HepG2 (cell line): ENCODE measurements around the gene OLR1. TPM values are rescaled to one million over a fixed set of nuclear protein-coding genes. Genes with fewer than 3 reads are reported as not detected.
A peak's percentile ranks its signal among the peaks of the same experiment; 100 is the strongest.

Source experiments
- AKNA ChIP-seq: sonication (generic); formaldehyde crosslinking; IDR thresholded peaks from 2 replicates; pipeline ENCODE4 v1.4.0; 2020; ENCODE audit warnings: missing genetic modification reagents, borderline replicate concordance
- DZIP1 ChIP-seq: sonication (generic); formaldehyde crosslinking; IDR thresholded peaks from 2 replicates; pipeline ENCODE4 v1.5.0; 2020; ENCODE audit warnings: mild to moderate bottlenecking, missing genetic modification reagents
- HOXA9 ChIP-seq: sonication (generic); formaldehyde crosslinking; IDR thresholded peaks from 2 replicates; pipeline ENCODE4 v1.8.1; 2022; ENCODE audit warnings: missing genetic modification reagents, mild to moderate bottlenecking, moderate library complexity, borderline replicate concordance
- MAFF ChIP-seq: IDR thresholded peaks from 2 replicates; pipeline ENCODE4 v1.6.1; 2011; ENCODE audit warnings: low read depth, low read length, improper control_type of control experiment
- MTERF4 ChIP-seq: sonication (generic); formaldehyde crosslinking; IDR thresholded peaks from 2 replicates; pipeline ENCODE4 v1.8.0; 2023; ENCODE audit warnings: mild to moderate bottlenecking, missing genetic modification reagents
- RBM39 ChIP-seq: fragments of 200-400 bp; formaldehyde crosslinking; IDR thresholded peaks from one replicate; pipeline ENCODE4 v1.6.1; 2018; ENCODE audit warnings: antibody characterized with exemption, mild to moderate bottlenecking, low read depth, low read length; ENCODE audit not compliant: poor library complexity, severe bottlenecking
- SKIL ChIP-seq: sonication (generic); formaldehyde crosslinking; IDR thresholded peaks from 2 replicates; pipeline ENCODE4 v1.8.0; 2022; ENCODE audit warnings: missing genetic modification reagents, mild to moderate bottlenecking, moderate library complexity, borderline replicate concordance
- SMYD3 ChIP-seq: sonication (generic); formaldehyde crosslinking; IDR thresholded peaks from 2 replicates; pipeline ENCODE4 v1.8.1; 2023; ENCODE audit warnings: mild to moderate bottlenecking, missing genetic modification reagents
- ZHX1 ChIP-seq: sonication (generic); formaldehyde crosslinking; IDR thresholded peaks from 2 replicates; pipeline ENCODE4 v1.8.1; 2022; ENCODE audit warnings: low read depth, mild to moderate bottlenecking, missing genetic modification reagents
- ZNF296 ChIP-seq: sonication (generic); formaldehyde crosslinking; conservative IDR thresholded peaks from 2 replicates; pipeline ENCODE4 v1.5.0; 2020; ENCODE audit warnings: mild to moderate bottlenecking, missing genetic modification reagents
- ZNF431 ChIP-seq: sonication (generic); formaldehyde crosslinking; IDR thresholded peaks from 2 replicates; pipeline ENCODE4 v1.9.0; 2022; ENCODE audit warnings: missing genetic modification reagents, low read depth, mild to moderate bottlenecking, borderline replicate concordance
- polyA plus RNA-seq, 8 experiments: library from polyadenylated mRNA; depleted of rRNA in 3 of 8; stranded (reverse) in 7 of 8; unstranded in 1 of 8; fragments of >200 nt; fragmentation: Illumina TruSeq in 4 of 8; extraction: Trizol in 4 of 8; gene quantifications; 2 replicates each; pipeline versions ENCODE4 v1.2.1 to v1.2.3, GENCODE V29; 2011 to 2016; ENCODE audit warnings: low read depth in 4 of 8, missing spikeins in 1 of 8, mixed read lengths in 1 of 8; ENCODE audit not compliant: insufficient read depth in 1 of 8
- total RNA-seq, 5 experiments: library from RNA; depleted of rRNA; stranded (reverse); fragments of >200 nt; fragmentation: Illumina TruSeq; extraction: Trizol; gene quantifications; 2 replicates each; pipeline ENCODE4 v1.2.3, GENCODE V29; 2016; ENCODE audit warnings: low read depth in 1 of 5

OLR1 gene
- total and polyA plus RNA-seq, 2 of the 13 experiments (the other 11 are each of a cell fraction or from before 2014, with no cell fraction given) = not detected

- TF ChIP-seq ZHX1 (CRISPR knock-in tag) (no peak), ZNF431 (CRISPR knock-in tag) (no peak), MTERF4 (no peak), HOXA9 (CRISPR knock-in tag) (no peak), MAFF (peak; percentile 43; the same call in 1 of the 2 replicates), RBM39 (no peak), SMYD3 (no peak), SKIL (CRISPR knock-in tag) (no peak), ZNF296 (CRISPR knock-in tag) (no peak), AKNA (CRISPR knock-in tag) (no peak), DZIP1 (no peak)
Measured at GRCh38 chr12:10211940-10212738, 40.2 kb upstream of the OLR1 start (continued).
